WTC11 (cell line): ENCODE results near the gene SEH1L. TPM values are rescaled to one million over a fixed set of nuclear protein-coding genes. Genes with fewer than 3 reads are reported as not detected.

ENCODE experiments used
- ATAC-seq: fragments of 200-7000 bp; cut with Tn5 transposase; 2 replicates; pipeline ENCODE4 v1.10.0; 2021; ENCODE audit warnings: mild to moderate bottlenecking, moderate library complexity
- CTCF ChIA-PET: fragments of 300-600 bp; sonication (Branson Sonifier 250); formaldehyde crosslinking; loops from one replicate; lab custom pipeline; 2021; ENCODE audit warnings: antibody characterized with exemption; lab: Charles Lee
- POLR2A ChIA-PET: fragments of 350-600 bp; sonication (Branson Sonifier 250); formaldehyde crosslinking; loops from one replicate; lab custom pipeline; 2021; ENCODE audit warnings: antibody characterized with exemption; lab: Charles Lee
- DNase-seq: peaks from one replicate; pipeline ENCODE4 v3.0.0; 2021; ENCODE audit warnings: low spot score
- H3K27ac Mint-ChIP-seq: 2 replicates; pipeline ENCODE4 v1.8.0; 2021; ENCODE audit warnings: mixed read lengths
- H3K27me3 Mint-ChIP-seq: 2 replicates; pipeline ENCODE4 v1.8.0; 2021; ENCODE audit warnings: low read depth, mild to moderate bottlenecking, moderate library complexity, mixed read lengths
- H3K36me3 Mint-ChIP-seq: 2 replicates; pipeline ENCODE4 v1.8.0; 2021; ENCODE audit warnings: mixed read lengths
- H3K4me1 Mint-ChIP-seq: 2 replicates; pipeline ENCODE4 v1.8.0; 2022; ENCODE audit warnings: mixed read lengths
- H3K4me3 Mint-ChIP-seq: 2 replicates; pipeline ENCODE4 v1.8.0; 2021; ENCODE audit warnings: mild to moderate bottlenecking, moderate library complexity, mixed read lengths
- H3K9me3 Mint-ChIP-seq: 2 replicates; pipeline ENCODE4 v1.8.0; 2021; ENCODE audit warnings: mixed read lengths
- CBFB ChIP-seq: sonication (generic); formaldehyde crosslinking; IDR thresholded peaks from 2 replicates; pipeline ENCODE4 v1.8.1; 2022; ENCODE audit warnings: mild to moderate bottlenecking, low read depth, missing genetic modification reagents
- CREM ChIP-seq: sonication (generic); formaldehyde crosslinking; IDR thresholded peaks from 2 replicates; pipeline ENCODE4 v1.8.1; 2022; ENCODE audit warnings: mild to moderate bottlenecking, missing genetic modification reagents, moderate library complexity
- FOXK1 ChIP-seq: sonication (generic); formaldehyde crosslinking; IDR thresholded peaks from 2 replicates; pipeline ENCODE4 v1.8.0; 2022; ENCODE audit warnings: mild to moderate bottlenecking, moderate library complexity, missing genetic modification reagents
- GABPB1 ChIP-seq: sonication (generic); formaldehyde crosslinking; IDR thresholded peaks from 2 replicates; pipeline ENCODE4 v1.8.1; 2023; ENCODE audit warnings: mild to moderate bottlenecking, missing genetic modification reagents
- GTF2I ChIP-seq: fragments of 250-450 bp; sonication (Bioruptor Pico); conservative IDR thresholded peaks from 2 replicates; pipeline ENCODE4 v1.4.0; 2021; ENCODE audit warnings: mild to moderate bottlenecking
- JAZF1 ChIP-seq: fragments of 250-450 bp; sonication (Bioruptor Pico); IDR thresholded peaks from 2 replicates; pipeline ENCODE4 v1.9.0; 2021; ENCODE audit warnings: moderate library complexity, mild to moderate bottlenecking, inconsistent platforms
- NR1H2 ChIP-seq: sonication (generic); formaldehyde crosslinking; IDR thresholded peaks from 2 replicates; pipeline ENCODE4 v1.9.0; 2021; ENCODE audit warnings: mild to moderate bottlenecking, moderate library complexity, missing genetic modification reagents
- PRRX2 ChIP-seq: fragments of 250-450 bp; sonication (Bioruptor Pico); IDR thresholded peaks from 2 replicates; pipeline ENCODE4 v1.8.0; 2021; ENCODE audit warnings: mild to moderate bottlenecking
- SMAD3 ChIP-seq: sonication (generic); formaldehyde crosslinking; IDR thresholded peaks from 2 replicates; pipeline ENCODE4 v1.8.0; 2022; ENCODE audit warnings: missing genetic modification reagents, mild to moderate bottlenecking, borderline replicate concordance
- TEAD1 ChIP-seq: sonication (generic); formaldehyde crosslinking; IDR thresholded peaks from 2 replicates; pipeline ENCODE4 v1.8.0; 2022; ENCODE audit warnings: mild to moderate bottlenecking, missing genetic modification reagents
- ZNF232 ChIP-seq: sonication (generic); formaldehyde crosslinking; IDR thresholded peaks from 2 replicates; pipeline ENCODE4 v1.8.0; 2022; ENCODE audit warnings: mild to moderate bottlenecking, missing genetic modification reagents
- ZNF416 ChIP-seq: fragments of 250-450 bp; sonication (Bioruptor Pico); IDR thresholded peaks from 2 replicates; pipeline ENCODE4 v1.9.0; 2021; ENCODE audit warnings: mild to moderate bottlenecking, inconsistent platforms
- ZNF671 ChIP-seq: fragments of 250-450 bp; sonication (Bioruptor Pico); IDR thresholded peaks from 2 replicates; pipeline ENCODE4 v1.8.0; 2021; ENCODE audit warnings: mild to moderate bottlenecking
- total RNA-seq: library from RNA; stranded (reverse); gene quantifications from 3 replicates; pipeline ENCODE4 v1.2.3, GENCODE V29; 2021
- TF ChIP-seq, protein P1 (sequence below): sonication (generic); formaldehyde crosslinking; IDR thresholded peaks from 2 replicates; pipeline ENCODE4 v1.8.1; 2023; ENCODE audit warnings: mild to moderate bottlenecking, missing genetic modification reagents, borderline replicate concordance
- TF ChIP-seq, protein P2 (sequence below): sonication (generic); formaldehyde crosslinking; IDR thresholded peaks from 2 replicates; pipeline ENCODE4 v1.8.1; 2022; ENCODE audit warnings: mild to moderate bottlenecking, missing genetic modification reagents, moderate library complexity, borderline replicate concordance
- TF ChIP-seq, protein P3 (sequence below): sonication (generic); formaldehyde crosslinking; IDR thresholded peaks from 2 replicates; pipeline ENCODE4 v1.8.1; 2023; ENCODE audit warnings: mild to moderate bottlenecking, missing genetic modification reagents
- TF ChIP-seq, protein P4 (sequence below): sonication (generic); formaldehyde crosslinking; IDR thresholded peaks from 2 replicates; pipeline ENCODE4 v1.8.1; 2022; ENCODE audit warnings: low read depth, missing genetic modification reagents, borderline replicate concordance
- TF ChIP-seq, protein P5 (sequence below): fragments of 250-450 bp; sonication (Bioruptor Pico); IDR thresholded peaks from 2 replicates; pipeline ENCODE4 v1.9.0; 2021; ENCODE audit warnings: mild to moderate bottlenecking
- TF ChIP-seq, protein P6 (sequence below): fragments of 250-450 bp; sonication (Bioruptor Pico); IDR thresholded peaks from 2 replicates; pipeline ENCODE4 v1.9.0; 2021; ENCODE audit warnings: mild to moderate bottlenecking
- TF ChIP-seq, protein P7 (sequence below): sonication (generic); formaldehyde crosslinking; conservative IDR thresholded peaks from 2 replicates; pipeline ENCODE4 v1.8.1; 2023; ENCODE audit warnings: mild to moderate bottlenecking, low read depth, missing genetic modification reagents, moderate library complexity
- TF ChIP-seq, protein P8 (sequence below): sonication (generic); formaldehyde crosslinking; IDR thresholded peaks from 2 replicates; pipeline ENCODE4 v1.8.0; 2022; ENCODE audit warnings: mild to moderate bottlenecking, missing genetic modification reagents

Gene SEH1L
- total RNA-seq, 1 experiment from 2014 or later = 75.5 TPM

DNA sequence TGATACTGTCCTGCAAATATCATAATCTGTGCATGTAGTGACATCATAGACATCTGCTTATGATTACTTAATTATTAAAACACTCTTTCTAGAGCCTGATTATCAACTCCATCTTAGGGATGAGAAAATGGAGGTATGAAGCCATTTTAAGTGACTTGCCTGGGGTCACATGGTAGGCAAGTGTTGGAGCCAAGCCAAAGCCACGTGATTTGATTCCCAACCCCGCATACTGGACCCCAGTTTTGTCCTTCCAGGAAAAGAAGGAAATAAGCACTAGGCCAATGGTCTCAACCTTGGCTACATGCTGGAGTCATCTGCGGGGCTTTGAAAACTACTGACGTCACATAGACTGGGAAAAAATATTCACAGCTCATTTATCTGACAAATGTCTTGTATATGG is 19.6 kb upstream of the SEH1L start (continued):
- TF ChIP-seq CREM (CRISPR knock-in tag) (no peak), SMAD3 (CRISPR knock-in tag) (no peak), PRRX2 (CRISPR knock-in tag) (no peak), ZNF416 (CRISPR knock-in tag) (no peak)
- TF ChIP-seq, protein P1, sequence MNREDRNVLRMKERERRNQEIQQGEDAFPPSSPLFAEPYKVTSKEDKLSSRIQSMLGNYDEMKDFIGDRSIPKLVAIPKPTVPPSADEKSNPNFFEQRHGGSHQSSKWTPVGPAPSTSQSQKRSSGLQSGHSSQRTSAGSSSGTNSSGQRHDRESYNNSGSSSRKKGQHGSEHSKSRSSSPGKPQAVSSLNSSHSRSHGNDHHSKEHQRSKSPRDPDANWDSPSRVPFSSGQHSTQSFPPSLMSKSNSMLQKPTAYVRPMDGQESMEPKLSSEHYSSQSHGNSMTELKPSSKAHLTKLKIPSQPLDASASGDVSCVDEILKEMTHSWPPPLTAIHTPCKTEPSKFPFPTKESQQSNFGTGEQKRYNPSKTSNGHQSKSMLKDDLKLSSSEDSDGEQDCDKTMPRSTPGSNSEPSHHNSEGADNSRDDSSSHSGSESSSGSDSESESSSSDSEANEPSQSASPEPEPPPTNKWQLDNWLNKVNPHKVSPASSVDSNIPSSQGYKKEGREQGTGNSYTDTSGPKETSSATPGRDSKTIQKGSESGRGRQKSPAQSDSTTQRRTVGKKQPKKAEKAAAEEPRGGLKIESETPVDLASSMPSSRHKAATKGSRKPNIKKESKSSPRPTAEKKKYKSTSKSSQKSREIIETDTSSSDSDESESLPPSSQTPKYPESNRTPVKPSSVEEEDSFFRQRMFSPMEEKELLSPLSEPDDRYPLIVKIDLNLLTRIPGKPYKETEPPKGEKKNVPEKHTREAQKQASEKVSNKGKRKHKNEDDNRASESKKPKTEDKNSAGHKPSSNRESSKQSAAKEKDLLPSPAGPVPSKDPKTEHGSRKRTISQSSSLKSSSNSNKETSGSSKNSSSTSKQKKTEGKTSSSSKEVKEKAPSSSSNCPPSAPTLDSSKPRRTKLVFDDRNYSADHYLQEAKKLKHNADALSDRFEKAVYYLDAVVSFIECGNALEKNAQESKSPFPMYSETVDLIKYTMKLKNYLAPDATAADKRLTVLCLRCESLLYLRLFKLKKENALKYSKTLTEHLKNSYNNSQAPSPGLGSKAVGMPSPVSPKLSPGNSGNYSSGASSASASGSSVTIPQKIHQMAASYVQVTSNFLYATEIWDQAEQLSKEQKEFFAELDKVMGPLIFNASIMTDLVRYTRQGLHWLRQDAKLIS = no peak
- TF ChIP-seq, protein P2, sequence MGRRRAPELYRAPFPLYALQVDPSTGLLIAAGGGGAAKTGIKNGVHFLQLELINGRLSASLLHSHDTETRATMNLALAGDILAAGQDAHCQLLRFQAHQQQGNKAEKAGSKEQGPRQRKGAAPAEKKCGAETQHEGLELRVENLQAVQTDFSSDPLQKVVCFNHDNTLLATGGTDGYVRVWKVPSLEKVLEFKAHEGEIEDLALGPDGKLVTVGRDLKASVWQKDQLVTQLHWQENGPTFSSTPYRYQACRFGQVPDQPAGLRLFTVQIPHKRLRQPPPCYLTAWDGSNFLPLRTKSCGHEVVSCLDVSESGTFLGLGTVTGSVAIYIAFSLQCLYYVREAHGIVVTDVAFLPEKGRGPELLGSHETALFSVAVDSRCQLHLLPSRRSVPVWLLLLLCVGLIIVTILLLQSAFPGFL (CRISPR knock-in tag) = no peak
- TF ChIP-seq, protein P3, sequence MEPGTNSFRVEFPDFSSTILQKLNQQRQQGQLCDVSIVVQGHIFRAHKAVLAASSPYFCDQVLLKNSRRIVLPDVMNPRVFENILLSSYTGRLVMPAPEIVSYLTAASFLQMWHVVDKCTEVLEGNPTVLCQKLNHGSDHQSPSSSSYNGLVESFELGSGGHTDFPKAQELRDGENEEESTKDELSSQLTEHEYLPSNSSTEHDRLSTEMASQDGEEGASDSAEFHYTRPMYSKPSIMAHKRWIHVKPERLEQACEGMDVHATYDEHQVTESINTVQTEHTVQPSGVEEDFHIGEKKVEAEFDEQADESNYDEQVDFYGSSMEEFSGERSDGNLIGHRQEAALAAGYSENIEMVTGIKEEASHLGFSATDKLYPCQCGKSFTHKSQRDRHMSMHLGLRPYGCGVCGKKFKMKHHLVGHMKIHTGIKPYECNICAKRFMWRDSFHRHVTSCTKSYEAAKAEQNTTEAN (CRISPR knock-in tag) = no peak

DNA sequence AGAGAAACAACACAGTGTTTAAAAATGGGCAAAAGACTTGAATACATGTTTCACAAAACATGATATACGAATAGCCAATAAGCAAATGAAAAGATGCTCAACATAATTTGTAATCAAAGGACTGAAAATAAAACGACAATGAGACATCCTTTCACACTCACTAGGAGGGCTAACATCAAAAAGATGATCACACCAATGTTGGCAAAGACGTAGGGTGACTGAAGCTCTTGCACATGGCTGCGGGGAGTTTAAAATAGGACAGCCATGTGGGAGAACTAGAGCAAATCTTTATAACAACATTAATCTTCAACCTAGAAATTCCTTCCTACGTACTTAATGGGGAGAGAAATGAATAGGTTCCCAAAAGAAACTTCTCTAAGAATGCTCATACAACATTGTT is 19.2 kb upstream of the SEH1L start:
- DNase-seq (no peak), ATAC-seq (no peak)
- Mint-ChIP-seq H3K27ac (no peak overlapping the region), H3K27me3 (no peaks in the 10 kb centered on the region), H3K4me3 (no peak overlapping the region), H3K9me3 (no peaks in the 10 kb centered on the region), H3K4me1 (peaks cover 6% of the 10 kb centered on the region), H3K36me3 (no peaks in the 10 kb centered on the region)
- ChIA-PET CTCF (interaction anchor here (0.7 kb wide), 1 partner anchor 226 kb away, joined by 3 read pairs; the partner anchor contains the start of genes CEP76 and PSMG2), POLR2A (no interaction called here)
- no peak for TF ChIP-seq NR1H2 (CRISPR knock-in tag)
- TF ChIP-seq, protein P4, sequence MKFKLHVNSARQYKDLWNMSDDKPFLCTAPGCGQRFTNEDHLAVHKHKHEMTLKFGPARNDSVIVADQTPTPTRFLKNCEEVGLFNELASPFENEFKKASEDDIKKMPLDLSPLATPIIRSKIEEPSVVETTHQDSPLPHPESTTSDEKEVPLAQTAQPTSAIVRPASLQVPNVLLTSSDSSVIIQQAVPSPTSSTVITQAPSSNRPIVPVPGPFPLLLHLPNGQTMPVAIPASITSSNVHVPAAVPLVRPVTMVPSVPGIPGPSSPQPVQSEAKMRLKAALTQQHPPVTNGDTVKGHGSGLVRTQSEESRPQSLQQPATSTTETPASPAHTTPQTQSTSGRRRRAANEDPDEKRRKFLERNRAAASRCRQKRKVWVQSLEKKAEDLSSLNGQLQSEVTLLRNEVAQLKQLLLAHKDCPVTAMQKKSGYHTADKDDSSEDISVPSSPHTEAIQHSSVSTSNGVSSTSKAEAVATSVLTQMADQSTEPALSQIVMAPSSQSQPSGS (CRISPR knock-in tag) = no peak
- TF ChIP-seq, protein P5, sequence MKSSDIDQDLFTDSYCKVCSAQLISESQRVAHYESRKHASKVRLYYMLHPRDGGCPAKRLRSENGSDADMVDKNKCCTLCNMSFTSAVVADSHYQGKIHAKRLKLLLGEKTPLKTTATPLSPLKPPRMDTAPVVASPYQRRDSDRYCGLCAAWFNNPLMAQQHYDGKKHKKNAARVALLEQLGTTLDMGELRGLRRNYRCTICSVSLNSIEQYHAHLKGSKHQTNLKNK (CRISPR knock-in tag) = no peak
- TF ChIP-seq ZNF671 (CRISPR knock-in tag) = no peak
- no peak for TF ChIP-seq FOXK1 (CRISPR knock-in tag)
- TF ChIP-seq TEAD1 (CRISPR knock-in tag) = no peak
- TF ChIP-seq, protein P6, sequence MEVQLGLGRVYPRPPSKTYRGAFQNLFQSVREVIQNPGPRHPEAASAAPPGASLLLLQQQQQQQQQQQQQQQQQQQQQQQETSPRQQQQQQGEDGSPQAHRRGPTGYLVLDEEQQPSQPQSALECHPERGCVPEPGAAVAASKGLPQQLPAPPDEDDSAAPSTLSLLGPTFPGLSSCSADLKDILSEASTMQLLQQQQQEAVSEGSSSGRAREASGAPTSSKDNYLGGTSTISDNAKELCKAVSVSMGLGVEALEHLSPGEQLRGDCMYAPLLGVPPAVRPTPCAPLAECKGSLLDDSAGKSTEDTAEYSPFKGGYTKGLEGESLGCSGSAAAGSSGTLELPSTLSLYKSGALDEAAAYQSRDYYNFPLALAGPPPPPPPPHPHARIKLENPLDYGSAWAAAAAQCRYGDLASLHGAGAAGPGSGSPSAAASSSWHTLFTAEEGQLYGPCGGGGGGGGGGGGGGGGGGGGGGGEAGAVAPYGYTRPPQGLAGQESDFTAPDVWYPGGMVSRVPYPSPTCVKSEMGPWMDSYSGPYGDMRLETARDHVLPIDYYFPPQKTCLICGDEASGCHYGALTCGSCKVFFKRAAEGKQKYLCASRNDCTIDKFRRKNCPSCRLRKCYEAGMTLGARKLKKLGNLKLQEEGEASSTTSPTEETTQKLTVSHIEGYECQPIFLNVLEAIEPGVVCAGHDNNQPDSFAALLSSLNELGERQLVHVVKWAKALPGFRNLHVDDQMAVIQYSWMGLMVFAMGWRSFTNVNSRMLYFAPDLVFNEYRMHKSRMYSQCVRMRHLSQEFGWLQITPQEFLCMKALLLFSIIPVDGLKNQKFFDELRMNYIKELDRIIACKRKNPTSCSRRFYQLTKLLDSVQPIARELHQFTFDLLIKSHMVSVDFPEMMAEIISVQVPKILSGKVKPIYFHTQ (CRISPR knock-in tag) = no peak
- TF ChIP-seq, protein P3 (CRISPR knock-in tag) = no peak
- no peak for TF ChIP-seq GTF2I
- TF ChIP-seq CBFB (CRISPR knock-in tag) = no peak
- TF ChIP-seq, protein P7, sequence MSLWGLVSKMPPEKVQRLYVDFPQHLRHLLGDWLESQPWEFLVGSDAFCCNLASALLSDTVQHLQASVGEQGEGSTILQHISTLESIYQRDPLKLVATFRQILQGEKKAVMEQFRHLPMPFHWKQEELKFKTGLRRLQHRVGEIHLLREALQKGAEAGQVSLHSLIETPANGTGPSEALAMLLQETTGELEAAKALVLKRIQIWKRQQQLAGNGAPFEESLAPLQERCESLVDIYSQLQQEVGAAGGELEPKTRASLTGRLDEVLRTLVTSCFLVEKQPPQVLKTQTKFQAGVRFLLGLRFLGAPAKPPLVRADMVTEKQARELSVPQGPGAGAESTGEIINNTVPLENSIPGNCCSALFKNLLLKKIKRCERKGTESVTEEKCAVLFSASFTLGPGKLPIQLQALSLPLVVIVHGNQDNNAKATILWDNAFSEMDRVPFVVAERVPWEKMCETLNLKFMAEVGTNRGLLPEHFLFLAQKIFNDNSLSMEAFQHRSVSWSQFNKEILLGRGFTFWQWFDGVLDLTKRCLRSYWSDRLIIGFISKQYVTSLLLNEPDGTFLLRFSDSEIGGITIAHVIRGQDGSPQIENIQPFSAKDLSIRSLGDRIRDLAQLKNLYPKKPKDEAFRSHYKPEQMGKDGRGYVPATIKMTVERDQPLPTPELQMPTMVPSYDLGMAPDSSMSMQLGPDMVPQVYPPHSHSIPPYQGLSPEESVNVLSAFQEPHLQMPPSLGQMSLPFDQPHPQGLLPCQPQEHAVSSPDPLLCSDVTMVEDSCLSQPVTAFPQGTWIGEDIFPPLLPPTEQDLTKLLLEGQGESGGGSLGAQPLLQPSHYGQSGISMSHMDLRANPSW (CRISPR knock-in tag) = no peak
- no peak for TF ChIP-seq JAZF1 (CRISPR knock-in tag)
- TF ChIP-seq GABPB1 (CRISPR knock-in tag) = no peak
- no peak for TF ChIP-seq ZNF232 (CRISPR knock-in tag)
- TF ChIP-seq, protein P8, sequence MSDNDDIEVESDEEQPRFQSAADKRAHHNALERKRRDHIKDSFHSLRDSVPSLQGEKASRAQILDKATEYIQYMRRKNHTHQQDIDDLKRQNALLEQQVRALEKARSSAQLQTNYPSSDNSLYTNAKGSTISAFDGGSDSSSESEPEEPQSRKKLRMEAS (CRISPR knock-in tag) = no peak
